Measurements from ENCODE around the gene TDRD12. TPM values are rescaled to one million over a fixed set of nuclear protein-coding genes. Genes with fewer than 3 reads are reported as not detected.

TDRD12 gene
- total RNA-seq, 1 experiment from 2014 or later = 1.3 TPM

- TF ChIP-seq, protein P1, sequence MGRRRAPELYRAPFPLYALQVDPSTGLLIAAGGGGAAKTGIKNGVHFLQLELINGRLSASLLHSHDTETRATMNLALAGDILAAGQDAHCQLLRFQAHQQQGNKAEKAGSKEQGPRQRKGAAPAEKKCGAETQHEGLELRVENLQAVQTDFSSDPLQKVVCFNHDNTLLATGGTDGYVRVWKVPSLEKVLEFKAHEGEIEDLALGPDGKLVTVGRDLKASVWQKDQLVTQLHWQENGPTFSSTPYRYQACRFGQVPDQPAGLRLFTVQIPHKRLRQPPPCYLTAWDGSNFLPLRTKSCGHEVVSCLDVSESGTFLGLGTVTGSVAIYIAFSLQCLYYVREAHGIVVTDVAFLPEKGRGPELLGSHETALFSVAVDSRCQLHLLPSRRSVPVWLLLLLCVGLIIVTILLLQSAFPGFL (CRISPR knock-in tag; IDR thresholded peaks at IDR 0.05; ENCODE audit: borderline replicate concordance) = no peak
- TF ChIP-seq ZNF416 (CRISPR knock-in tag; IDR thresholded peaks at IDR 0.05) = no peak
- TF ChIP-seq ATF1 (CRISPR knock-in tag; IDR thresholded peaks at IDR 0.05) = no peak
- TF ChIP-seq GRHL2 (CRISPR knock-in tag; IDR thresholded peaks at IDR 0.05; ENCODE audit: insufficient replicate concordance, severe bottlenecking) = no peak
- TF ChIP-seq, protein P2, sequence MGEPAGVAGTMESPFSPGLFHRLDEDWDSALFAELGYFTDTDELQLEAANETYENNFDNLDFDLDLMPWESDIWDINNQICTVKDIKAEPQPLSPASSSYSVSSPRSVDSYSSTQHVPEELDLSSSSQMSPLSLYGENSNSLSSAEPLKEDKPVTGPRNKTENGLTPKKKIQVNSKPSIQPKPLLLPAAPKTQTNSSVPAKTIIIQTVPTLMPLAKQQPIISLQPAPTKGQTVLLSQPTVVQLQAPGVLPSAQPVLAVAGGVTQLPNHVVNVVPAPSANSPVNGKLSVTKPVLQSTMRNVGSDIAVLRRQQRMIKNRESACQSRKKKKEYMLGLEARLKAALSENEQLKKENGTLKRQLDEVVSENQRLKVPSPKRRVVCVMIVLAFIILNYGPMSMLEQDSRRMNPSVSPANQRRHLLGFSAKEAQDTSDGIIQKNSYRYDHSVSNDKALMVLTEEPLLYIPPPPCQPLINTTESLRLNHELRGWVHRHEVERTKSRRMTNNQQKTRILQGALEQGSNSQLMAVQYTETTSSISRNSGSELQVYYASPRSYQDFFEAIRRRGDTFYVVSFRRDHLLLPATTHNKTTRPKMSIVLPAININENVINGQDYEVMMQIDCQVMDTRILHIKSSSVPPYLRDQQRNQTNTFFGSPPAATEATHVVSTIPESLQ (CRISPR knock-in tag; IDR thresholded peaks at IDR 0.05) = no peak
- no peak for TF ChIP-seq ZNF532 (CRISPR knock-in tag; IDR thresholded peaks at IDR 0.05; ENCODE audit: borderline replicate concordance)
- TF ChIP-seq, protein P3, sequence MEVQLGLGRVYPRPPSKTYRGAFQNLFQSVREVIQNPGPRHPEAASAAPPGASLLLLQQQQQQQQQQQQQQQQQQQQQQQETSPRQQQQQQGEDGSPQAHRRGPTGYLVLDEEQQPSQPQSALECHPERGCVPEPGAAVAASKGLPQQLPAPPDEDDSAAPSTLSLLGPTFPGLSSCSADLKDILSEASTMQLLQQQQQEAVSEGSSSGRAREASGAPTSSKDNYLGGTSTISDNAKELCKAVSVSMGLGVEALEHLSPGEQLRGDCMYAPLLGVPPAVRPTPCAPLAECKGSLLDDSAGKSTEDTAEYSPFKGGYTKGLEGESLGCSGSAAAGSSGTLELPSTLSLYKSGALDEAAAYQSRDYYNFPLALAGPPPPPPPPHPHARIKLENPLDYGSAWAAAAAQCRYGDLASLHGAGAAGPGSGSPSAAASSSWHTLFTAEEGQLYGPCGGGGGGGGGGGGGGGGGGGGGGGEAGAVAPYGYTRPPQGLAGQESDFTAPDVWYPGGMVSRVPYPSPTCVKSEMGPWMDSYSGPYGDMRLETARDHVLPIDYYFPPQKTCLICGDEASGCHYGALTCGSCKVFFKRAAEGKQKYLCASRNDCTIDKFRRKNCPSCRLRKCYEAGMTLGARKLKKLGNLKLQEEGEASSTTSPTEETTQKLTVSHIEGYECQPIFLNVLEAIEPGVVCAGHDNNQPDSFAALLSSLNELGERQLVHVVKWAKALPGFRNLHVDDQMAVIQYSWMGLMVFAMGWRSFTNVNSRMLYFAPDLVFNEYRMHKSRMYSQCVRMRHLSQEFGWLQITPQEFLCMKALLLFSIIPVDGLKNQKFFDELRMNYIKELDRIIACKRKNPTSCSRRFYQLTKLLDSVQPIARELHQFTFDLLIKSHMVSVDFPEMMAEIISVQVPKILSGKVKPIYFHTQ (CRISPR knock-in tag; IDR thresholded peaks at IDR 0.05) = no peak
- no peak for TF ChIP-seq HMGA2 (CRISPR knock-in tag; IDR thresholded peaks at IDR 0.05)
- no peak for TF ChIP-seq CTCF (IDR thresholded peaks at IDR 0.05)
Observed at GRCh38 chr19:32811151-32811550, 91.6 kb downstream of the TDRD12 start (continued).

- ChIA-PET CTCF (no interaction called here), POLR2A (no interaction called here)
- Mint-ChIP-seq H3K4me3 (no peak overlapping the region), H3K4me1 (peaks cover 31% of the 10 kb centered on the region), H3K27ac (peak overlapping the region; percentile 46; the same call in 1 of the 2 replicates), H3K9me3 (no peaks in the 10 kb centered on the region), H3K27me3 (ENCODE audit: low read depth) (no peaks in the 10 kb centered on the region; the same call in 1 of the 2 replicates), H3K36me3 (no peaks in the 10 kb centered on the region)
- DNase-seq (ENCODE audit: low spot score) = no peak
- no peak for ATAC-seq
- TF ChIP-seq ETV6 (CRISPR knock-in tag; IDR thresholded peaks at IDR 0.05) = no peak
Observed at GRCh38 chr19:32812036-32812435, 92.5 kb downstream of the TDRD12 start.

GRCh38 chr19:32812571-32812970 is 93.0 kb downstream of the TDRD12 start:
- POLR2A ChIA-PET = no interaction called here
- no peaks in the 10 kb centered on the region for H3K9me3 Mint-ChIP-seq
- CTCF ChIA-PET = interaction anchor here (1.5 kb wide), 1 partner anchor 25 kb away, joined by 3 read pairs; no protein-coding TSS in a partner anchor
- H3K36me3 Mint-ChIP-seq = no peaks in the 10 kb centered on the region
- H3K4me1 Mint-ChIP-seq = peaks cover 37% of the 10 kb centered on the region
- H3K27ac Mint-ChIP-seq = no peak overlapping the region
- H3K4me3 Mint-ChIP-seq = no peak overlapping the region
- no peak for DNase-seq (ENCODE audit: low spot score)
- ATAC-seq = no peak
- no peaks in the 10 kb centered on the region; the same call in 1 of the 2 replicates for H3K27me3 Mint-ChIP-seq (ENCODE audit: low read depth)
- TF ChIP-seq ELF4 (CRISPR knock-in tag; IDR thresholded peaks at IDR 0.05; ENCODE audit: low read depth) = no peak
- TF ChIP-seq, protein P4, sequence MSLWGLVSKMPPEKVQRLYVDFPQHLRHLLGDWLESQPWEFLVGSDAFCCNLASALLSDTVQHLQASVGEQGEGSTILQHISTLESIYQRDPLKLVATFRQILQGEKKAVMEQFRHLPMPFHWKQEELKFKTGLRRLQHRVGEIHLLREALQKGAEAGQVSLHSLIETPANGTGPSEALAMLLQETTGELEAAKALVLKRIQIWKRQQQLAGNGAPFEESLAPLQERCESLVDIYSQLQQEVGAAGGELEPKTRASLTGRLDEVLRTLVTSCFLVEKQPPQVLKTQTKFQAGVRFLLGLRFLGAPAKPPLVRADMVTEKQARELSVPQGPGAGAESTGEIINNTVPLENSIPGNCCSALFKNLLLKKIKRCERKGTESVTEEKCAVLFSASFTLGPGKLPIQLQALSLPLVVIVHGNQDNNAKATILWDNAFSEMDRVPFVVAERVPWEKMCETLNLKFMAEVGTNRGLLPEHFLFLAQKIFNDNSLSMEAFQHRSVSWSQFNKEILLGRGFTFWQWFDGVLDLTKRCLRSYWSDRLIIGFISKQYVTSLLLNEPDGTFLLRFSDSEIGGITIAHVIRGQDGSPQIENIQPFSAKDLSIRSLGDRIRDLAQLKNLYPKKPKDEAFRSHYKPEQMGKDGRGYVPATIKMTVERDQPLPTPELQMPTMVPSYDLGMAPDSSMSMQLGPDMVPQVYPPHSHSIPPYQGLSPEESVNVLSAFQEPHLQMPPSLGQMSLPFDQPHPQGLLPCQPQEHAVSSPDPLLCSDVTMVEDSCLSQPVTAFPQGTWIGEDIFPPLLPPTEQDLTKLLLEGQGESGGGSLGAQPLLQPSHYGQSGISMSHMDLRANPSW (CRISPR knock-in tag; conservative IDR thresholded peaks at IDR 0.05; ENCODE audit: low read depth) = no peak
- no peak for TF ChIP-seq ETV6 (CRISPR knock-in tag; IDR thresholded peaks at IDR 0.05)
- TF ChIP-seq TEAD4 (CRISPR knock-in tag; IDR thresholded peaks at IDR 0.05) = no peak
- no peak for TF ChIP-seq ZNF416 (CRISPR knock-in tag; IDR thresholded peaks at IDR 0.05)
- TF ChIP-seq SMAD3 (CRISPR knock-in tag; IDR thresholded peaks at IDR 0.05; ENCODE audit: borderline replicate concordance) = no peak
- TF ChIP-seq, protein P1 (CRISPR knock-in tag; IDR thresholded peaks at IDR 0.05; ENCODE audit: borderline replicate concordance) = no peak
